ENCODE data around the gene CDCA4. TPM values are rescaled to one million over a fixed set of nuclear protein-coding genes. Genes with fewer than 3 reads are reported as not detected.

Gene CDCA4
- total and polyA plus RNA-seq, 2 donors (not counting 3 experiments of a cell fraction or from before 2014, with no cell fraction given): 29.9 to 44.5 TPM

DNA sequence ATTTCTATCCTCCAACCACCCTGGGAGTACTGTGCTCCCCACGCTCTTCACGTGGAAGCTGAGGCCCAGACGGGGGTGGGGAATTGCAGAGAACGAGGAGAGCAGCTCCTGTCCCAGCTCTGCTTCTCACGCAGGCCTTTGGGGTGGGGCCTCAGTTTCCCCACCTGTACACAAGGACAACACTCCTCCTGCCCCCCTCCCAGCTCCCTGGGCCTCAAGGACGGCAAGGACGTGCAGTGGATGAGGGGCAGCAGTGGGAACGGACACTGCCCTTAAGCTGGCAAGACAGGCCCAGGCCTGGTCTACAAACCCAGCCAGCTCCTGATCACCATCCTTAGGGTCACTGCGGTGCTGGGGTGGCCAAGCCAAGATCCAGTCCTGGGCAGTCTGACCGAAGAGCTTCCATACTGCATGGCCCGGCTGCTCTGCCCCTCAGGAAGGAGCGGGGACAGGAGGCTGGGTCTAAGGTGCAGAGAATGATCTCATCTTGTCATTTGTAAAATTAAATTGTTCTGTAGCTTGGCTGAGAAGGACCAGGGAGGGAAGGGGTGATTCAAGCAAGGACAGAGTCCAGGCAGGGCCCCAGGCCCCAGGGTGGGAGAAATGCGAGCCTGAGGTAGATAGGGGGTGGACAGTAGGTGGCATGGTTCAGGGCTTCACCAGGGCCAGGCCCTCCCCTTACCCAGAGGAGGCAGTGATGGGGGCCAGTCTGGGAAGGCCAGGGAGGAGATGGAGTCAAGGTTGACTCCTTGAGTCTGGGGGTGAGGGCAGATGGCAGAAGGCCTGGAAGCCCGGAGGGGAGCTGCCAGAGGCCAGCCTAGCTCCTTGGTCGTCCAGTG, 36.6 kb downstream of the CDCA4 start:
- H3K79me2 ChIP-seq (ENCODE audit: control insufficient read depth, insufficient read depth, low read length): no peaks in the 10 kb centered on the region
- H3K27ac ChIP-seq (ENCODE audit: insufficient read depth, low read depth, low read length): no peak overlapping the region
- BruUV-seq (replicated peaks): no TSS peak
- no peaks in the 10 kb centered on the region for H3K9me1 ChIP-seq (replicated peaks; ENCODE audit: control insufficient read depth, extremely low read depth, insufficient read depth, low read length)
- FAIRE-seq (no peak), DNase-seq (ENCODE audit: low read depth, low spot score) (no peak)
- H3K27me3 ChIP-seq (ENCODE audit: control insufficient read depth in 2 of 2, insufficient read depth in 2 of 2, low read length in 2 of 2): no peaks in the 10 kb centered on the region
- no peak for TF ChIP-seq JUN (IDR thresholded peaks at IDR 0.05; ENCODE audit: borderline replicate concordance, insufficient read depth, insufficient read length, low read depth)
- TF ChIP-seq FOS (IDR thresholded peaks at IDR 0.05; ENCODE audit: borderline replicate concordance, insufficient read depth, low read length): no peak
- no peak for TF ChIP-seq POLR2A (IDR thresholded peaks at IDR 0.05; ENCODE audit: low read depth, low read length)
- ChIA-PET CTCF (interaction anchor here (1.0 to 3.7 kb wide), 6 partner anchors 9 to 368 kb away, joined by 3 to 21 read pairs (median 4); partner anchors contain the start of gene CDCA4), POLR2A (interaction anchor here (2.0 kb wide), 1 partner anchor 10 kb away, joined by 5 read pairs; no protein-coding TSS in a partner anchor)
- intact Hi-C loops (cut with micrococcal nuclease): no loop called here
- no peaks in the 10 kb centered on the region for H3K9me3 ChIP-seq (replicated peaks; ENCODE audit: control insufficient read depth, insufficient read depth, low read length)
- no peaks in the 10 kb centered on the region for H4K20me1 ChIP-seq (replicated peaks; ENCODE audit: control insufficient read depth, extremely low read depth, insufficient read depth, low read length)
- H3K4me1 ChIP-seq (ENCODE audit: control insufficient read depth, extremely low read depth, insufficient read depth, low read length): peaks cover 8% of the 10 kb centered on the region
- H3K4me2 ChIP-seq (ENCODE audit: insufficient read depth, low read length): no peak overlapping the region
- no peaks in the 10 kb centered on the region for H3K36me3 ChIP-seq (ENCODE audit: control insufficient read depth in 2 of 2, extremely low read depth in 1 of 2, insufficient read depth in 2 of 2, low read length in 2 of 2)
- no peak overlapping the region for H2AFZ ChIP-seq (ENCODE audit: low read depth, low read length)
- no peak overlapping the region for H3K4me3 ChIP-seq (replicated peaks in 1 of 3; ENCODE audit: insufficient read depth in 1 of 3, low read depth in 1 of 3, low read length in 3 of 3)
- dilution Hi-C loops (cut with MboI; ENCODE audit: extremely low pct_ligation_motif_present, low sequenced_read_pairs): no loop called here
- H3K9ac ChIP-seq (replicated peaks; ENCODE audit: extremely low read depth, insufficient read depth, low read length): no peak overlapping the region

GRCh38 chr14:104983231-104983721, 37.6 kb downstream of the CDCA4 start:
- POLR2A ChIA-PET: no interaction called here
- FAIRE-seq: no peak
- no peaks in the 10 kb centered on the region for H3K9me1 ChIP-seq (replicated peaks; ENCODE audit: control insufficient read depth, extremely low read depth, insufficient read depth, low read length)
- no peaks in the 10 kb centered on the region for H3K36me3 ChIP-seq (ENCODE audit: control insufficient read depth in 2 of 2, extremely low read depth in 1 of 2, insufficient read depth in 2 of 2, low read length in 2 of 2)
- H3K4me3 ChIP-seq (replicated peaks in 1 of 3; ENCODE audit: insufficient read depth in 1 of 3, low read depth in 1 of 3, low read length in 3 of 3): no peak overlapping the region
- H3K27ac ChIP-seq (ENCODE audit: insufficient read depth, low read depth, low read length): no peak overlapping the region
- H3K4me2 ChIP-seq (ENCODE audit: insufficient read depth, low read length): no peak overlapping the region
- no peaks in the 10 kb centered on the region for H3K79me2 ChIP-seq (ENCODE audit: control insufficient read depth, insufficient read depth, low read length)
- H3K9ac ChIP-seq (replicated peaks; ENCODE audit: extremely low read depth, insufficient read depth, low read length): no peak overlapping the region
- dilution Hi-C loops (cut with MboI; ENCODE audit: extremely low pct_ligation_motif_present, low sequenced_read_pairs): no loop called here
- H3K9me3 ChIP-seq (replicated peaks; ENCODE audit: control insufficient read depth, insufficient read depth, low read length): no peaks in the 10 kb centered on the region
- no peaks in the 10 kb centered on the region for H3K27me3 ChIP-seq (ENCODE audit: control insufficient read depth in 2 of 2, insufficient read depth in 2 of 2, low read length in 2 of 2)
- no peak for DNase-seq (ENCODE audit: low read depth, low spot score)
- no peak overlapping the region for H2AFZ ChIP-seq (ENCODE audit: low read depth, low read length)
- intact Hi-C loops (cut with micrococcal nuclease): no loop called here
- no TSS peak for BruUV-seq (replicated peaks)
- TF ChIP-seq POLR2AphosphoS5 (IDR thresholded peaks at IDR 0.05; ENCODE audit: insufficient read depth, low read depth, low read length) (no peak), FOS (IDR thresholded peaks at IDR 0.05; ENCODE audit: borderline replicate concordance, insufficient read depth, low read length) (no peak), EZH2 (IDR thresholded peaks at IDR 0.05; ENCODE audit: borderline replicate concordance, low read depth, low read length, severe bottlenecking) (no peak), CTCF (IDR thresholded peaks at IDR 0.05; ENCODE audit: extremely low read depth in 1 of 2, insufficient read depth in 1 of 2, low read depth in 1 of 2, low read length in 2 of 2) (no peak), GATA2 (IDR thresholded peaks at IDR 0.05; ENCODE audit: insufficient read depth, insufficient read length, low read depth, low read length) (no peak), POLR2A (IDR thresholded peaks at IDR 0.05; ENCODE audit: low read depth, low read length) (no peak), JUN (IDR thresholded peaks at IDR 0.05; ENCODE audit: borderline replicate concordance, insufficient read depth, insufficient read length, low read depth) (no peak), MYC (IDR thresholded peaks at IDR 0.05; ENCODE audit: low read depth, low read length) (no peak)
- TF ChIP-seq, protein P1, sequence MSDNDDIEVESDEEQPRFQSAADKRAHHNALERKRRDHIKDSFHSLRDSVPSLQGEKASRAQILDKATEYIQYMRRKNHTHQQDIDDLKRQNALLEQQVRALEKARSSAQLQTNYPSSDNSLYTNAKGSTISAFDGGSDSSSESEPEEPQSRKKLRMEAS (IDR thresholded peaks at IDR 0.05; ENCODE audit: insufficient read depth, insufficient read length): no peak
- CTCF ChIA-PET: interaction anchor here (3.7 kb wide), 1 partner anchor 62 kb away, joined by 21 read pairs; no protein-coding TSS in a partner anchor
- H4K20me1 ChIP-seq (replicated peaks; ENCODE audit: control insufficient read depth, extremely low read depth, insufficient read depth, low read length): no peaks in the 10 kb centered on the region
- H3K4me1 ChIP-seq (ENCODE audit: control insufficient read depth, extremely low read depth, insufficient read depth, low read length): peaks cover 8% of the 10 kb centered on the region
